ENCODE results near the gene FLAD1.

DNA sequence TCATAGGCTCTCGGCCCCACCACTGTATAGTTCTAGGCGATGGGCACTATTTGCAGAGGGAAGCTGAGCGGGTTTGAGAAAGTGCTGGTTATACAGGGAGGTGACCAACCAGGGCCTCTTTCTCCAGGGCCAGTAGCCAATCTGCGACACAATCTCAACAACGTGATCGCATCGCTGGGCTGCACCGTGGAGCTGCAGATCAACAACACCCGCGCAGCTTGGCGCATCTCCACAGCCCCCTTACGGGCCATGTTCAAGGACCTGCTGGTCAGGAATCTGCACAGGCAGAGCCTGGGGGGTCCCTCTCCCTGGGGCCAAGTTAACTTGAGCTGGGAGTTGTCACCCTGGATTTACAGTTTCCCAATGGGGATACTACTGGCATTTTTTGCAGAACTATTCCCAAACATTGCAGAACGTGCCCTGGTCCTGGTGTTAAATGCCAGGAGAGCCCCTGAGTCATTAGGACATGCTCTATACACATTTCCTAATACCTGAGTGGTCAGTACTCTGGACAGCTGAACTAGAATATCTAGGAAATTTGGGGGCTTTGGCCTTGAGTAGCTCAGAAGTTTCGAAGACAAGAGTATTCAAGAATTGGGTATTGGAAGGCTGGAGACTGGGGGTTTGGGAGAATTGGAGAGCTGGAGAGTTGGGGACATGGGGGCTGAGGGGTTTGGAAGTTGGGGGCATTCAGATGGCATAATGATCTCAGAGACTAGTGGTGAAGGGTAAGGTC, 57.4 kb downstream of the FLAD1 start:
- TF ChIP-seq, protein P1, sequence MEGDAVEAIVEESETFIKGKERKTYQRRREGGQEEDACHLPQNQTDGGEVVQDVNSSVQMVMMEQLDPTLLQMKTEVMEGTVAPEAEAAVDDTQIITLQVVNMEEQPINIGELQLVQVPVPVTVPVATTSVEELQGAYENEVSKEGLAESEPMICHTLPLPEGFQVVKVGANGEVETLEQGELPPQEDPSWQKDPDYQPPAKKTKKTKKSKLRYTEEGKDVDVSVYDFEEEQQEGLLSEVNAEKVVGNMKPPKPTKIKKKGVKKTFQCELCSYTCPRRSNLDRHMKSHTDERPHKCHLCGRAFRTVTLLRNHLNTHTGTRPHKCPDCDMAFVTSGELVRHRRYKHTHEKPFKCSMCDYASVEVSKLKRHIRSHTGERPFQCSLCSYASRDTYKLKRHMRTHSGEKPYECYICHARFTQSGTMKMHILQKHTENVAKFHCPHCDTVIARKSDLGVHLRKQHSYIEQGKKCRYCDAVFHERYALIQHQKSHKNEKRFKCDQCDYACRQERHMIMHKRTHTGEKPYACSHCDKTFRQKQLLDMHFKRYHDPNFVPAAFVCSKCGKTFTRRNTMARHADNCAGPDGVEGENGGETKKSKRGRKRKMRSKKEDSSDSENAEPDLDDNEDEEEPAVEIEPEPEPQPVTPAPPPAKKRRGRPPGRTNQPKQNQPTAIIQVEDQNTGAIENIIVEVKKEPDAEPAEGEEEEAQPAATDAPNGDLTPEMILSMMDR (IDR thresholded peaks at IDR 0.05; ENCODE audit: extremely low read depth in 1 of 2, insufficient read depth in 1 of 2, low read depth in 1 of 2, low read length in 2 of 2) = no peak
- no peak for TF ChIP-seq JUN (IDR thresholded peaks at IDR 0.05; ENCODE audit: borderline replicate concordance, insufficient read depth, insufficient read length, low read depth)
- TF ChIP-seq POLR2A (IDR thresholded peaks at IDR 0.05; ENCODE audit: low read depth, low read length) = no peak
- no peak for TF ChIP-seq POLR2AphosphoS5 (IDR thresholded peaks at IDR 0.05; ENCODE audit: insufficient read depth, low read depth, low read length)
- no peak for TF ChIP-seq EZH2 (IDR thresholded peaks at IDR 0.05; ENCODE audit: borderline replicate concordance, low read depth, low read length, severe bottlenecking)
- TF ChIP-seq FOS (IDR thresholded peaks at IDR 0.05; ENCODE audit: borderline replicate concordance, insufficient read depth, low read length) = no peak
- no peak for TF ChIP-seq MYC (IDR thresholded peaks at IDR 0.05; ENCODE audit: low read depth, low read length)
